GM18861 (cell line): ENCODE results near the gene NBPF3.

Experiments
- ATAC-seq: cut with Tn5 transposase; IDR thresholded peaks from one replicate; pipeline ENCODE4 v1.9.1; 2021; ENCODE audit not compliant: unreplicated experiment

The NBPF3 gene

GRCh38 chr1:21491488-21492355 is 51.8 kb downstream of the NBPF3 start:
- ATAC-seq, result no peak

- no peak for ATAC-seq
Measured at GRCh38 chr1:21492356-21492625, 52.4 kb downstream of the NBPF3 start.

DNA sequence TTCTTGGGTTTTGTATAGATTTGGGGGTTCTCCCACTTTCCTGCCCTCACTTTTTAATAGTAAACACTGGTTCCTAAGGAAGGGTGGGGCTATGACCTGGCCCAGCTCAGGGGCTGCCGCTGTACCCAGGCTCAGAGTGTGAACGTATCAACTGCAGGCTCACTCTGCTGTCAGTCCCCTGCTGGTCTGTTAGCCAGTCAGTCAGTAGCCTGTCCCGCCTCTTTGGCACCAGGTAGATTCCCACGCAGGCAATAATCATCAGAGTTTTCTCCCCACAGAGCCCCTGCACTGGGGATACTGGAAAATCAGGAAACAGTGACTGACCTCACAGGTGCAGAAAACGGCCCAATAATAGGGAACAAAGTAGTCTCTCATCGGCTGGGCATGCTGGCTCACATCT is 54.3 kb downstream of the NBPF3 start:
- no peak for ATAC-seq

DNA sequence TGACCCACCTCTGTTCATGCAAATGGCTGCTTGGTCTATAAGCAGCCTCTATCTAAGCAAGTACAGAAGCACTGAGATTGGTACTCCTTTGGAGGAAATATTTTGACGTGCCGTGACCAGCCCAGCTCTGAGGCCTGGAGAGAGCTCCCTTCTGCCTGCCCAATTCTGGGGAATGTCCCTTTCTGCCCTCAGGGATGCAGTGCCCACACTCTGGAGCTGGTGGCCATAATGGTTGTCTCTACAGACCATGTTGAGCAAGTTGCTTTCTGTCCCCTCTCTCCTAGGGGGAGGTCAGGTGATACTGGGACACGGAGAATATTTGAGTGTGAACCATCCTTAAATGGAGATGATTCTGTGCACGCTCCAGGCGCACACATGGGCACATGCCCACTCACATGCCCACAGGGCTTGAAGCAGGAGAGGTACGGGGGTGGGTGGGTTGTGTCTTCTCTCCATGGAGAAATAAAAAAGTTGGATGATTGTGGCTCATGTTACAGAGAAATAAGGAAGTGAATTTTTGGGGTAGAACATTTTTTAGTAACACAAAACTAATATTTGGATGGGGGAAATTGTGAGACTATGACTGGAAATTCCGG is 55.4 kb downstream of the NBPF3 start:
- no peak for ATAC-seq

DNA sequence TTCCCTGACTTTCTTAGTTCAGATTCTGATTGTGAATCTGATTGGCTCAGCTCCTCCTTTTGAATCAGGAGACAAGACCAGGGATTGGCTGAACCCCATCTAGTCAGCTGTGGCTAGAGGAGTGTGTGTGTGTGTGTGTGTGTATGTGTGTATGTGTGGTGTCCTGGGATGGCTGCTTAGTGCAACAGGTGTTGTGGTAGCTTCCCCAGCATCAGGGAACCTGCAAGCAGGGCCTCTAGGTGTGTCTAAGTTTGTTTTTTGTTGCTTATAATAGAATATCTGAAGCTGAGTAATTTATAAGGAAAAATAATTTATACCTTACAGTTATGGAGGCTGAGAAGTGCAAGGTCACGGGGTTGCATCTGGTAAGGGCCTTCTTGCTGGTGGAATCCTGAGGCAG is 56.1 kb downstream of the NBPF3 start:
- no peak for ATAC-seq

GRCh38 chr1:21496886-21497285 is 56.9 kb downstream of the NBPF3 start:
- ATAC-seq, result no peak

- no peak for ATAC-seq
Measured at GRCh38 chr1:21497466-21498061, 57.6 kb downstream of the NBPF3 start.

- no peak for ATAC-seq
Measured at GRCh38 chr1:21499283-21499950, 59.5 kb downstream of the NBPF3 start.

GRCh38 chr1:21503706-21504377 is 63.9 kb downstream of the NBPF3 start:
- ATAC-seq, result no peak

- ATAC-seq, result no peak
Measured at GRCh38 chr1:21506804-21507203, 66.9 kb downstream of the NBPF3 start.

GRCh38 chr1:21507511-21508270 is 67.8 kb downstream of the NBPF3 start:
- ATAC-seq, result no peak

GRCh38 chr1:21508580-21509350 is 68.8 kb downstream of the NBPF3 start:
- ATAC-seq, result no peak

- no peak for ATAC-seq
Measured at GRCh38 chr1:21509351-21510112, 69.6 kb downstream of the NBPF3 start, which contains the start of gene ALPL. TSS of gene ALPL (plus strand) at chr1:21509423. CDS start at chr1:21554082, 44,659 bp downstream.

DNA sequence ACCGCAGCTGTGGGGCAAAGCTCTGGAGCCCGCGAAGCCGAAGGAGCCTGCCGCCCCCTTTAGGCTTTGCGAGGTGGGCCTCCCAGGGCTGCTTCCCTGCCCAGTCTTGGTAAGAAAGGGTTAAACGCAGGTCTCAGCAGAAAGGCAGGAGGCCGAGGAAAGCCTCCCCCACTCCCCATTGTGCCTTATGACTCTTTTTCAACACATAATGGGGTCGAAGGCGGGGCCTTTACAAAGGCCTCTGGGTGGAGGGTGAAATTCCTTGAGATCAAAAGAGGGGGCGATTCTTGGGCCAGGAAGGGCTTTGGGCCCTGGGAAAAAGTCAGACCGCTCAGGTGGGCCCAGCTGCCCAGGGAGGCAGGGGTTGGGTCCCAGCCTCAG is 70.2 kb downstream of the NBPF3 start:
- no peak for ATAC-seq

DNA sequence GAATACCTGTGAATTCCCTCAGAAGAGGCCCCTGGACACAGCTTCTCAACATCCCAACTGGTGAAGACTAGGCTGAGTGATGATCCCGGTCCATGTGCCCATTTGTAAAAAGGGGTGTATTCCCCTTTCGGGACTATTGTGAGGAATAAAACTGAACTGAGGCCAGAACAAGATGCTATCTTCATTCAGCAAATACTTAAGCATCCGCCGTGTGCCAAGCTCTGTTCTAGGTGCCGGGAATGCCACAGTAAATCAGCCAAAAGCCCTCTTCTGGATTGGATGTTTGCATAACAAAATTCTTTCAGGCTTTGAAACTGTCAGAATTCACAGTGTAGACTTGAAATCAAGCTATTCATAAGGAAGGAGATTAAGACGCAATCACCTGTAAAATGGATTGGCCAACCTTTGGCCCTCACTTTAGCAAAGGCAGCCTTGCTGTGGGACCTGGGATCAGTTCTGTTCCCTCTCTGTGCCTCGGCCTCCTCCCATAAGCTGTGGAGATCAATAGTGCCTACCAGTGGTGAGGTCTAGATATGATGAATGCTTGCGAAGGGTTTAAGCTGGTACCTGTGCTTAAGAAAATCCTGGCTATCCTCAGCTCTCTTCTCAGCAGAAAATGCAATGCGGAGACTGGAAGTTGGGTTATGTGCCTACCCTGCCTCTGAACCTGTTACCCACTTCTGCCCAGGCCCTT is 71.1 kb downstream of the NBPF3 start:
- no peak for ATAC-seq

DNA sequence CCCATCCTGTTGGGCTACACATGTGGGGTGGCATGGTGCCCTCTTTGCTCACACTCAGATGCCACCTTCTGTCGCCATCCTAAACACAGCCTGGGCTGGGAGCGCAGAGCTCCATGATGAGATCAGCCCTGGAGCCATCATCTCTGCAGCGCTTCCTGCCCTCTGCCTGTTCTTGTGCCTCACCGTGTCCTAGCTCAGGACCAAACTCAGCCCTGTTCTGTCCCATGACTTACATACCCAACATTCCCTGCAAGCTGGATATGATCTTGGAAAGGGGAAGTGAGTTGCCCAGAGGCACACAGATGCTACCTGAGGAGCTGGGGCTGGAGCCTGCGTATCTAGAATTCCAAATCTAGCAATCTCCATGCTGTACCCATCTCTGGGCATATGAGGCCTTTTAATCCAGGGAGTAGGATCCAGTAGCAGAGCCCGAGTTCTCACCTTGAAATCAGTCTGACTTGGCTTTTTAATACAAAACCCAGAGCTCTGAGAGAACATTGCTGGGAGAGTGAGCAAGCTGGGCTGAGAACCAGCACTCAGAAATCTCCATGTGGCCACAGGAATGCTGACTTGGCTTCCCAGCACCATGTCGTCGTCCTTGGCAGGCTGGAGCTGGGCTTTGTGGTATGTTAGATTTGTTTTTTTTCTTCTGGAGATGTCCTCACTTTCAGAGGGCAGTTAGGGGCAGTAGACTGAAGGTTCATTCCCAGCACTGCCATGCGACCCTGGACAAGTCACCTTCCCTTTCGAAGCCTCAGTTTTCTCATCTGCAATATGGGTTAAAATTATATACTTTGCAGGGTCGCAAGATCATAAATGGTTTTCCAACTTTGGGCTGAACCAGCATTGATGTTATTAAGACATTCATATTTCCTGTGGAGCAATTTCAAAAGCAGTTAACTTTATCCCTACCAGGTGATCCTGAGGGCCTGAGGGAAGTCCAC is 71.9 kb downstream of the NBPF3 start:
- ATAC-seq, result no peak

DNA sequence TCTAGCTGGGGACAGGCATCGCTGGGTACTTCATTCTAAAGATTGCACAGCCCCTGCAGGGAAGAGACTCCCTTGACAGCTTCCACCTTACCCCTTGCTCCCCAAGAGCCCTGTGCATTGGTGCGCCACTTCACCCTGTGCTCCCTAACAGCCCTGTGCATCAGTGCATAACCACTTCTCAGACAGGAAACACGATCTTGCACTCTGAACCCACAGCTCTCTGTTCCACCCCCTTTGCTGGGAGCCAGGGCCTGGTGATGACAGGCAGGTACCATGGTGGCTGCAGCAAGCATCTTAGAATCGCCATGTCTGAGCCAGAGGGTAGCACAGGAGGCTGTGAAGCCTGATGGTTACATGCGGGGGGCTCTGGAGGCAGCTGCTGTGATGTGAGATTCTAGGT is 74.3 kb downstream of the NBPF3 start:
- peak; percentile 49 for ATAC-seq
